ENCODE measurements around the gene PIK3C2G.

Gene PIK3C2G

GRCh38 chr12:18281941-18282340 is 20.6 kb downstream of the PIK3C2G start:
- DNase-seq = no peak

- no peak for DNase-seq
Observed at GRCh38 chr12:18283831-18284230, 22.5 kb downstream of the PIK3C2G start.

DNA sequence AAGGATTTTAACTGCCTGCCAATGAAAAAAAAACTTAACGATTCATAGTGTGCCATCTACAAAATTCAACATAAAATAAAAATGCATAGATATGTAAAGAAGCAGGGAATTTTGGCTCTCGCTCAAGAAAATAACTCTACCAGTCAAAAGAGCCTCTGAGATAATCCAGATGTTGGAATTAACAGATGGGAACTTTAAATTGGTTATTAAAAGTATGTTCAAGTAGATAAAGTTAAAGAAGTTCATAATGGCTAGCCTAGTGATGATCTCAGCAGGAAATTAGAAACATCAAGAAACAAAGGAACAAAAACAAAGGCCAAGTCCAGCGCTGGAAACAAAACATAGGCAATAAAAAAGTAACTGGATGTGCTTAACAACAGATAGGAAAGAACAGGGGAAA is 23.1 kb downstream of the PIK3C2G start:
- DNase-seq = no peak

DNA sequence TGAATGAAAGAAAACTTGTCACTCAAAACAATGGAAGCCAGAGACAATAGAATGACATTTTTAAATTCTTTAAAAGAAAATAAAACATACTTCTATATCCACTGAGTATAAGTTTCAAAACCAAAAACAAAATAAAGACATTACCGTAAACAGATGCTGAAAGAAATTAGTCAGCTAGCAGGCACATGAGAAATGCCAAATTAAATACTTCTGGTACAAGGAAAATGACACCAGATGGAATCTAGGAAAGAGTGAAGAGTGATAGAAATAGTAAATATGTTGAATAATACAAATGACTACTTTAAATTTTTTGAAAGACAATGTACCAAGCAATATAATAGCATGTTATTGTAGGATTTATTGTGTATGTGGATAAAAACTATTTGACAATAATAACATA is 23.8 kb downstream of the PIK3C2G start:
- no peak for DNase-seq

- no peak for DNase-seq
Observed at GRCh38 chr12:18290386-18290785, 29.1 kb downstream of the PIK3C2G start.

DNA sequence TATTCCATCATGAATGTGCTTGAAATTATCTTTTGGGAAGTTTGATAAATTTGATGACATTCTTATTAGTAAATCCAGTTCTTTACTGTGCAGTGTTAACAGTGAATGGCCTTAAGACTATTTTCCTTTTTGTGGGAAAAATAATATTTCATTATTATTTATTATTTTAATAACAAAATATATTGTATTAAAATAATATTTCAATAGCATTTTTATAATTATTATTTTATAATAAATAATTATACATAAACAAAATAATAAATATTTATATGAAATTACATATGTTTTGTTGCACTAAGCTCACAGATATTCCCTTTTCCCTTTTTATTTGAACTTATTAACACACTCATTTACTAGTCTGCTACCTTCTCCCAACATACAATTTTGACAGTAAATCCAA is 33.6 kb downstream of the PIK3C2G start:
- no peak for DNase-seq

DNA sequence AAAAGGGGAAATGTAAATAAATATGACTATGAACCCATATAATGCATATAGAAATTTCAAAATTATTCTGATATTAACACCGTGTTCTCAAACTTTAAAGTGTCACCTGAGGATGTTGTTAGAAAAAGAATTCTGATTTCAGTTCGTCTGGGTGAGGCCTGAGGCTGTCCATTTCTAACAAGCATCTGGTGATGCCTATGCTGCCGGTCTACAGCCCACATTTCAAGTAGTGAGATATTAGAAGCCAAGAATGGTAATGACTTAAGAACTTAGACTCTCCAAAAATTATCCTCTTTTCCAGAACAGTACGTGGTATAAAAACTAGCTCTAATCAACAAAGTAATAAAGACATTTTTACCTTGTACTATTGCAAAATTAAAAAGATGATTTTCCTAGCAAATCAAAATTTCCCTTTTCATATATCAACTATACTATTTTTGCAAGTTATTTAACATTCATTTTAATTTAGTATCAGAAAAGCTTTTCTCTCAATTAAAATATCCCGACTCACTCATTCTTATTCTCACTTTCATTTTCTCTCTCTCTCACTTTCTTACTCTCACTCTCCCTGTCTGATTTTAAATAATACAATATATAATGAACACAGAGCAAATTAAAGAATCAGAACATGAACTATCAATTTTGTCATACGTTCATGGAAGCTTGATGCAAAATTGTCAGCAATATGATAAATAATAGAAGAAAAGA is 35.0 kb downstream of the PIK3C2G start:
- DNase-seq = no peak

- DNase-seq = no peak
Observed at GRCh38 chr12:18296909-18297280, 35.6 kb downstream of the PIK3C2G start.

GRCh38 chr12:18297902-18298301 is 36.6 kb downstream of the PIK3C2G start:
- DNase-seq = no peak

- DNase-seq = no peak
Observed at GRCh38 chr12:18302809-18303430, 41.6 kb downstream of the PIK3C2G start.

- no peak for DNase-seq
Observed at GRCh38 chr12:18304609-18305008, 43.3 kb downstream of the PIK3C2G start.

DNA sequence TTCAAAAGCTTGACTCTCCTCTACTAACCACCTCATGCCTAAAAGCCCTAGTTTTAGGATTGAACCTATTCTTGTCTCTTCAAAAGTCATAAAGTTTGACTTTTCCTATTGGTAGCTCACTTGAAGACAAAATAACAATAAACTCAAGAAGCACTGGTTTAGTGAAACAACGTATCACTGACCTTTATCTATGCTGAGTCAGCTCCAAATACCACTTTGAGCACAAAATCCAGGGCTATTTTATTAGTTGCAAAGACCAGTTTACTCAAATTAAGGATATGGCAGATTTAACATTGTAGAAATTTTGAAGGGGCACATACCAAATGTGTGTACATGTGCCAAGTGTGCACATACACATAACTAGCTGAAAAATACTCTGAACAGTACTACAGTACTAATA is 45.0 kb downstream of the PIK3C2G start:
- DNase-seq = no peak

DNA sequence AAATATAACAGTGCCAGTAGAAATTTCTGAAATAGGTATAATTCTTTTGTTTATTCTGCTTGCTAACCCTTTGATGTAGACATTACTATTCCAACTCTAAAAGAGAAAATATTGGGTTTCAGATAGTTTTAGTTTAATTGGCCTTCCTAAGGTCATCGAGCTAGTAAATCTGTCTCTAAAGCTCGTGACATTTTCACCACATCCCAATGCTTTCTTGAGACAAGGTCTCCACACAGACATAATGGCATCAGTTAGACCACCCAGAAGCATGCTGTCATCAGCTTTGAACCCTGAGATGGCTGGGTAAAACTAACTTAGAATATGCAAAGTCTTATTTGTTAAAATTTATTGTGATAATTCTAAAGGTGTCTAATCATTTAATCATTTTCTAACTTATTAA is 52.0 kb downstream of the PIK3C2G start:
- no peak for DNase-seq

- DNase-seq = no peak
Observed at GRCh38 chr12:18320036-18320617, 58.8 kb downstream of the PIK3C2G start.

- no peak for DNase-seq
Observed at GRCh38 chr12:18320976-18321375, 59.7 kb downstream of the PIK3C2G start.

GRCh38 chr12:18323159-18323558 is 61.8 kb downstream of the PIK3C2G start:
- no peak for DNase-seq

- no peak for DNase-seq
Observed at GRCh38 chr12:18327036-18327435, 65.7 kb downstream of the PIK3C2G start.

- no peak for DNase-seq
Observed at GRCh38 chr12:18332173-18332572, 70.9 kb downstream of the PIK3C2G start.

DNA sequence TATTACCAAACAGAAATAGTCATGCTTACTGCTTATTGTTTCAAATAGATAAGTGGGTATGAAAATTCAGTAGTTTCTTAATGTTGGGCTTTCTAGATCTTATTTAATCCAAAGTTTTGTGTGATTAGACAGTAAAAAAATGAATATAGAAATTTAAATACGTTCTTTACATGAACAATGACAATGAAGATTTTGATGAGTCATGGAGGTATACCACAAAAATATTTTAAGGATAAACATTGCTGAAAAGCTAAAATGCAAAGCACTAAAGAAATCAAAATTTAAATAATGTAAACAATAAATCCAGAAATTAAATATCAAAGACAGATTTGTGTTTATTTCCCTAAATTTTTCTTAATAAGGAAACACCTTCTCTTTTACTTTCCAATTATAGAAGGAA is 78.3 kb downstream of the PIK3C2G start:
- DNase-seq = no peak

GRCh38 chr12:18340186-18340585 is 78.9 kb downstream of the PIK3C2G start:
- DNase-seq = no peak

- no peak for DNase-seq
Observed at GRCh38 chr12:18340786-18341185, 79.5 kb downstream of the PIK3C2G start.

DNA sequence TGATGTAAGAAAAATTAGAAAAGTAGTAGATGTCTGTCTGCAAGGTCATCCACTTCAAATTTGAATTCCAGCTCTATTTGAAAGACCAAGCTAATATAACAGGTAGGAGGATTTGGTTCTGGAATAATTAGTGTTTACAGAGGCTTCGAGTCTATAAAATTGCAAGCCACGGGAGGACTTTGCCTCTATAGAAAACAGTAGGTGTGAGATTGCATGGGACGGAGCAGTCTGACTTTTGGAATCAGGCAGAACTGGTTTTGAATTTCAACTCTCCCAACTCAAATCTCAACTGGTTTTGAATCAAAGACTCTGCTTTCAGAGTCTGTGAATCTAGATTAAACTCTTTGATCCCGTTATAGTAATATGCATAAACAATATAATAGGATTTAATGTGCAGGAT is 82.4 kb downstream of the PIK3C2G start:
- no peak for DNase-seq

GRCh38 chr12:18345021-18345735 is 83.9 kb downstream of the PIK3C2G start:
- DNase-seq = no peak

DNA sequence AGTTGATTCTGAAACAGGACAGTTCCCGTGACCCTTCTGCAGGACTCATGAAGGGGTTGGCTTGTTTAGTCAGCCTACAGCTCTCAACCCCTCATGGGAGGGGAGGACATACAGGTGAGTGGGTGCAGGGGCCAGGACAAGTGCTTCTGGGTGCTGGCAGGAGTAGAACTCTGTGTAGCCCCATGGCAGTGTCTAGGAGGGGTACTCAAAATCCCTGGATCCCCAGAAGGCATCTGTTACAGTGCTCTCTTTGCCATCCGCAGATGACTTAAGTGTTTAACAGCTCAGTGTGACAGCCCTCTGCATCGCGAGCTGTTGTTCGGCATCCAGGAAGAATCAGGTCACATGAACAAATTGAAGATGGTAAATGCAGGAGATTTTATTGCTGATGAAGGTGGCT is 91.0 kb downstream of the PIK3C2G start:
- DNase-seq = no peak
